ENCODE data around the gene LRP1.
A peak's percentile ranks its signal among the peaks of the same experiment; 100 is the strongest.
"Not testable (repeated sequence)": the region's sequence is repeated elsewhere in the genome, so short reads cannot be mapped to it uniquely, and the experiment has no call there.

Gene LRP1

GRCh38 chr12:57116580-57117281 is 11.6 kb upstream of the LRP1 start:
- H4K20me1 ChIP-seq (ENCODE audit: insufficient read depth, low read length), result no peaks in the 10 kb centered on the region
- peaks cover 5% of the 10 kb centered on the region; the same call in 1 of the 2 replicates for H3F3A ChIP-seq (ENCODE audit: insufficient read depth, low read length)
- H3K4me1 ChIP-seq (ENCODE audit: low read length), result peaks cover 5% of the 10 kb centered on the region
- 0 out of 2 replicates have a peak overlapping the region, but pooled peaks have one; percentile 22 for H2AFZ ChIP-seq (ENCODE audit: low read length)
- no peaks in the 10 kb centered on the region for H3K9me2 ChIP-seq (replicated peaks; ENCODE audit: insufficient read depth, low read length)
- H3K9ac ChIP-seq (ENCODE audit: low read length), result no peak overlapping the region
- no peak overlapping the region for H3K27ac ChIP-seq (ENCODE audit: low read length)
- no peaks in the 10 kb centered on the region for H3K9me3 ChIP-seq (replicated peaks; ENCODE audit: insufficient read depth, low read length)
- H3K36me3 ChIP-seq (replicated peaks; ENCODE audit: insufficient read depth, low read length), result no peaks in the 10 kb centered on the region
- H3K4me2 ChIP-seq (ENCODE audit: low read depth, low read length), result no peak overlapping the region
- no peak for DNase-seq
- H3K4me3 ChIP-seq (ENCODE audit: low read length), result no peak overlapping the region
- H3K79me2 ChIP-seq (ENCODE audit: low read length), result no peaks in the 10 kb centered on the region
- TF ChIP-seq EZH2phosphoT487 (IDR thresholded peaks at IDR 0.05; ENCODE audit: low read length), result no peak
- TF ChIP-seq EZH2 (optimal IDR thresholded peaks at IDR 0.05; ENCODE audit: low read depth, low read length), result no peak
- TF ChIP-seq CTCF (IDR thresholded peaks at IDR 0.05; ENCODE audit: low read length), result no peak
- H3K27me3 ChIP-seq (replicated peaks; ENCODE audit: insufficient read depth, low read length), result no peaks in the 10 kb centered on the region

GRCh38 chr12:57118711-57119271 is 9.5 kb upstream of the LRP1 start:
- no peak overlapping the region for H3K4me2 ChIP-seq (ENCODE audit: low read depth, low read length)
- no peak overlapping the region for H2AFZ ChIP-seq (ENCODE audit: low read length)

GRCh38 chr12:57119294-57120085 is 8.8 kb upstream of the LRP1 start:
- Histone ChIP-seq H3K9me3 (replicated peaks; ENCODE audit: insufficient read depth, low read length) (no peaks in the 10 kb centered on the region), H2AFZ (ENCODE audit: low read length) (no peak overlapping the region), H3K4me1 (ENCODE audit: low read length) (no peaks in the 10 kb centered on the region)

More at GRCh38 chr12:57118711-57119271, 9.5 kb upstream of the LRP1 start:
- Histone ChIP-seq H4K20me1 (ENCODE audit: insufficient read depth, low read length) (no peaks in the 10 kb centered on the region), H3K4me3 (ENCODE audit: low read length) (no peak overlapping the region), H3K9me3 (replicated peaks; ENCODE audit: insufficient read depth, low read length) (no peaks in the 10 kb centered on the region), H3K27me3 (replicated peaks; ENCODE audit: insufficient read depth, low read length) (peaks cover 5% of the 10 kb centered on the region; the same call in 1 of the 2 replicates), H3K36me3 (replicated peaks; ENCODE audit: insufficient read depth, low read length) (no peaks in the 10 kb centered on the region), H3K4me1 (ENCODE audit: low read length) (no peaks in the 10 kb centered on the region), H3K79me2 (ENCODE audit: low read length) (no peaks in the 10 kb centered on the region), H3F3A (ENCODE audit: insufficient read depth, low read length) (no peaks in the 10 kb centered on the region), H3K9ac (ENCODE audit: low read length) (no peak overlapping the region), H3K27ac (ENCODE audit: low read length) (no peak overlapping the region), H3K9me2 (replicated peaks; ENCODE audit: insufficient read depth, low read length) (no peaks in the 10 kb centered on the region)
- TF ChIP-seq EZH2phosphoT487 (IDR thresholded peaks at IDR 0.05; ENCODE audit: low read length) (no peak), CTCF (IDR thresholded peaks at IDR 0.05; ENCODE audit: low read length) (no peak), EZH2 (optimal IDR thresholded peaks at IDR 0.05; ENCODE audit: low read depth, low read length) (no peak)
- no peak for DNase-seq

GRCh38 chr12:57120718-57121117 is 7.6 kb upstream of the LRP1 start:
- not testable (repeated sequence) for H3K9ac ChIP-seq (ENCODE audit: low read length); H3K36me3 ChIP-seq (replicated peaks; ENCODE audit: insufficient read depth, low read length); H2AFZ ChIP-seq (ENCODE audit: low read length); H3K4me3 ChIP-seq (ENCODE audit: low read length); H4K20me1 ChIP-seq (ENCODE audit: insufficient read depth, low read length); H3K4me1 ChIP-seq (ENCODE audit: low read length); H3K9me2 ChIP-seq (replicated peaks; ENCODE audit: insufficient read depth, low read length); H3K27me3 ChIP-seq (replicated peaks; ENCODE audit: insufficient read depth, low read length); H3F3A ChIP-seq (ENCODE audit: insufficient read depth, low read length); H3K9me3 ChIP-seq (replicated peaks; ENCODE audit: insufficient read depth, low read length); H3K4me2 ChIP-seq (ENCODE audit: low read depth, low read length); H3K27ac ChIP-seq (ENCODE audit: low read length); H3K79me2 ChIP-seq (ENCODE audit: low read length); DNase-seq

More at GRCh38 chr12:57119294-57120085, 8.8 kb upstream of the LRP1 start:
- no peaks in the 10 kb centered on the region for H3F3A ChIP-seq (ENCODE audit: insufficient read depth, low read length)
- peaks cover 6% of the 10 kb centered on the region; the same call in 1 of the 2 replicates for H3K27me3 ChIP-seq (replicated peaks; ENCODE audit: insufficient read depth, low read length)
- TF ChIP-seq EZH2phosphoT487 (IDR thresholded peaks at IDR 0.05; ENCODE audit: low read length) (no peak), EZH2 (optimal IDR thresholded peaks at IDR 0.05; ENCODE audit: low read depth, low read length) (no peak), CTCF (IDR thresholded peaks at IDR 0.05; ENCODE audit: low read length) (no peak)
- no peak for DNase-seq
- no peaks in the 10 kb centered on the region for H3K79me2 ChIP-seq (ENCODE audit: low read length)
- no peaks in the 10 kb centered on the region for H4K20me1 ChIP-seq (ENCODE audit: insufficient read depth, low read length)
- no peaks in the 10 kb centered on the region for H3K36me3 ChIP-seq (replicated peaks; ENCODE audit: insufficient read depth, low read length)
- H3K9me2 ChIP-seq (replicated peaks; ENCODE audit: insufficient read depth, low read length), result no peaks in the 10 kb centered on the region
- no peak overlapping the region for H3K4me2 ChIP-seq (ENCODE audit: low read depth, low read length)
- no peak overlapping the region for H3K4me3 ChIP-seq (ENCODE audit: low read length)
- no peak overlapping the region for H3K9ac ChIP-seq (ENCODE audit: low read length)
- H3K27ac ChIP-seq (ENCODE audit: low read length), result no peak overlapping the region

All from MM.1S (cell line).